Endothelial cell of umbilical vein (primary cell): ENCODE data around the gene VSTM4. TPM values are rescaled to one million over a fixed set of nuclear protein-coding genes. Genes with fewer than 3 reads are reported as not detected.

Experiments
- BruUV-seq: library from RNA; stranded (reverse); fragments of 400-500 nt; replicated peaks from 2 replicates; lab custom pipeline; 2021; lab: Mats Ljungman, UMichigan
- CTCF ChIA-PET: fragments of 300-600, 350-600 bp; sonication (Branson Sonifier 250); formaldehyde crosslinking; loops from one replicate; lab custom pipeline; 2021; ENCODE audit warnings: antibody characterized with exemption, inconsistent platforms; lab: Charles Lee
- POLR2A ChIA-PET: fragments of 300-600, 350-600 bp; sonication (Branson Sonifier 250); formaldehyde crosslinking; loops from one replicate; lab custom pipeline; 2021; ENCODE audit warnings: antibody characterized with exemption, inconsistent platforms; lab: Charles Lee
- DNase-seq: peaks from one replicate; pipeline ENCODE4 v3.0.0-alpha.2; 2011; ENCODE audit warnings: low read depth, low spot score
- FAIRE-seq: peaks from 2 replicates; lab custom pipeline; 2011; peaks lifted over from hg19 to GRCh38; lab: Jason Lieb, UNC
- H2AFZ ChIP-seq: 2 replicates; pipeline ENCODE4 v1.6.0; 2012; ENCODE audit warnings: low read depth, low read length, control low read depth, inconsistent platforms
- H3K27ac ChIP-seq: 2 replicates; pipeline ENCODE4 v1.5.1; 2011; ENCODE audit warnings: low read depth, mild to moderate bottlenecking, control low read depth, low read length, moderate library complexity; ENCODE audit not compliant: insufficient read depth
- H3K27me3 ChIP-seq, 2 experiments: 2 replicates each; pipeline versions ENCODE4 v1.6.0 to v1.6.1; 2011; ENCODE audit warnings: low read length in 2 of 2, mixed read lengths in 1 of 2; ENCODE audit not compliant: control insufficient read depth in 2 of 2, insufficient read depth in 2 of 2
- H3K36me3 ChIP-seq, 2 experiments: 2 replicates in 1 of 2; 3 replicates in 1 of 2; pipeline ENCODE4 v1.5.1; 2011; ENCODE audit warnings: low read length in 2 of 2, mild to moderate bottlenecking in 1 of 2, moderate library complexity in 1 of 2; ENCODE audit not compliant: control insufficient read depth in 2 of 2, insufficient read depth in 2 of 2; ENCODE audit errors: extremely low read depth in 1 of 2
- H3K4me1 ChIP-seq: 3 replicates; pipeline ENCODE4 v1.5.1; 2011; ENCODE audit warnings: mild to moderate bottlenecking, low read length; ENCODE audit not compliant: control insufficient read depth, insufficient read depth; ENCODE audit errors: extremely low read depth
- H3K4me2 ChIP-seq: 2 replicates; pipeline ENCODE4 v1.6.1; 2011; ENCODE audit warnings: low read length, control low read depth, mixed read lengths; ENCODE audit not compliant: insufficient read depth
- H3K4me3 ChIP-seq, 3 experiments: fragments of 200-600 bp in 1 of 3; sonication (generic), shearing (Covaris generic) in 1 of 3; replicated peaks in 1 of 3; 2 replicates each; pipeline ENCODE4 v1.5.1; 2011 to 2016; ENCODE audit warnings: control low read depth in 3 of 3, low read length in 3 of 3, mild to moderate bottlenecking in 2 of 3, inconsistent platforms in 1 of 3, low read depth in 1 of 3, moderate library complexity in 1 of 3; ENCODE audit not compliant: insufficient read depth in 1 of 3
- H3K79me2 ChIP-seq: 2 replicates; pipeline ENCODE4 v1.6.0; 2012; ENCODE audit warnings: low read length, inconsistent platforms; ENCODE audit not compliant: control insufficient read depth, insufficient read depth
- H3K9ac ChIP-seq: replicated peaks from 2 replicates; pipeline ENCODE3; 2011; ENCODE audit warnings: low read length, control low read depth; ENCODE audit not compliant: insufficient read depth; ENCODE audit errors: extremely low read depth
- H3K9me1 ChIP-seq: replicated peaks from 3 replicates; pipeline ENCODE4 v1.6.0; 2011; ENCODE audit warnings: mild to moderate bottlenecking, low read length; ENCODE audit not compliant: control insufficient read depth, insufficient read depth; ENCODE audit errors: extremely low read depth
- H3K9me3 ChIP-seq: replicated peaks from 2 replicates; pipeline ENCODE4 v1.5.1; 2012; ENCODE audit warnings: low read length, inconsistent platforms; ENCODE audit not compliant: control insufficient read depth, insufficient read depth
- H4K20me1 ChIP-seq: replicated peaks from 2 replicates; pipeline ENCODE3; 2011; ENCODE audit warnings: mild to moderate bottlenecking, low read length; ENCODE audit not compliant: control insufficient read depth, insufficient read depth; ENCODE audit errors: extremely low read depth
- CTCF ChIP-seq, 2 donors: IDR thresholded peaks; 1 replicate in 1 of 2; 2 replicates in 1 of 2; pipeline ENCODE4 v1.5.1; 2011; ENCODE audit warnings: low read length in 2 of 2, mild to moderate bottlenecking in 2 of 2, moderate library complexity in 2 of 2, control low read depth in 1 of 2, inconsistent platforms in 1 of 2, low read depth in 1 of 2; ENCODE audit not compliant: insufficient read depth in 1 of 2; ENCODE audit errors: extremely low read depth in 1 of 2
- EZH2 ChIP-seq: IDR thresholded peaks from 2 replicates; pipeline ENCODE4 v1.6.1; 2012; ENCODE audit warnings: borderline replicate concordance, low read depth, mild to moderate bottlenecking, moderate library complexity, low read length, inconsistent platforms; ENCODE audit not compliant: severe bottlenecking
- FOS ChIP-seq: IDR thresholded peaks from 2 replicates; pipeline ENCODE4 v1.6.1; 2011; ENCODE audit warnings: mild to moderate bottlenecking, low read length, moderate library complexity, borderline replicate concordance; ENCODE audit not compliant: insufficient read depth
- JUN ChIP-seq: IDR thresholded peaks from 2 replicates; pipeline ENCODE4 v1.6.1; 2011; ENCODE audit warnings: borderline replicate concordance, low read depth; ENCODE audit not compliant: insufficient read length, insufficient read depth
- MAX ChIP-seq: IDR thresholded peaks from 2 replicates; pipeline ENCODE4 v1.6.1; 2011; ENCODE audit not compliant: insufficient read depth, insufficient read length
- MYC ChIP-seq: IDR thresholded peaks from one replicate; pipeline ENCODE4 v1.6.1; 2011; ENCODE audit warnings: mild to moderate bottlenecking, low read depth, low read length
- POLR2AphosphoS5 ChIP-seq: IDR thresholded peaks from 2 replicates; pipeline ENCODE4 v1.6.1; 2012; ENCODE audit warnings: low read depth, mild to moderate bottlenecking, control low read depth, low read length, moderate library complexity; ENCODE audit not compliant: insufficient read depth
- dilution Hi-C: fragments of 300-500 bp; cut with MboI; formaldehyde crosslinking; loops from one replicate; pipeline ENCODE4 v1.15.0; 2019; ENCODE audit warnings: low sequenced_read_pairs; ENCODE audit not compliant: extremely low pct_ligation_motif_present
- intact Hi-C: fragments of 100-400 bp; cut with micrococcal nuclease; formaldehyde crosslinking; loops from one replicate; pipeline ENCODE4 v1.10.0; 2022
- polyA plus RNA-seq, 4 experiments: library from polyadenylated mRNA; depleted of rRNA in 3 of 4; stranded (reverse) in 3 of 4; unstranded in 1 of 4; fragments of >200 nt; gene quantifications; 2 replicates each; pipeline versions ENCODE4 v1.2.1 to v1.2.3, GENCODE V29; 2011 to 2012; ENCODE audit warnings: missing spikeins in 1 of 4
- total RNA-seq: library from RNA; stranded (reverse); gene quantifications from 2 replicates; pipeline ENCODE4 v1.2.3, GENCODE V29; 2021

The VSTM4 gene
- total and polyA plus RNA-seq, 2 donors (not counting 3 experiments of a cell fraction or from before 2014, with no cell fraction given) = 0.07 TPM

- DNase-seq = no peak
- dilution Hi-C loops (no loop called here), intact Hi-C loops (no loop called here)
- ChIA-PET POLR2A (no interaction called here), CTCF (no interaction called here)
- H3K27ac ChIP-seq = no peak overlapping the region
- H3K9me1 ChIP-seq = no peaks in the 10 kb centered on the region
- TF ChIP-seq EZH2 = no peak
- no peak for TF ChIP-seq MAX
- TF ChIP-seq POLR2AphosphoS5 = no peak
- no peak for TF ChIP-seq MYC
- no peak for TF ChIP-seq FOS
- TF ChIP-seq CTCF (IDR thresholded peaks at IDR 0.05; ENCODE audit: extremely low read depth in 1 of 2, insufficient read depth in 1 of 2, low read depth in 1 of 2, low read length in 2 of 2) = no peak
- no peak for TF ChIP-seq JUN
- H3K4me3 ChIP-seq = no peak overlapping the region
- H3K4me1 ChIP-seq = no peaks in the 10 kb centered on the region
- BruUV-seq = no TSS peak
- H3K9ac ChIP-seq = no peak overlapping the region
- no peaks in the 10 kb centered on the region for H3K79me2 ChIP-seq
- H3K27me3 ChIP-seq = no peaks in the 10 kb centered on the region
- H4K20me1 ChIP-seq = no peaks in the 10 kb centered on the region
- no peaks in the 10 kb centered on the region for H3K36me3 ChIP-seq
- no peak overlapping the region for H3K4me2 ChIP-seq
- no peak overlapping the region for H2AFZ ChIP-seq
- no peak for FAIRE-seq
- no peaks in the 10 kb centered on the region for H3K9me3 ChIP-seq
Measured at GRCh38 chr10:49024484-49024883, 90.8 kb downstream of the VSTM4 start.
